ENCODE data around the gene DLGAP5.

Gene DLGAP5, protein sequence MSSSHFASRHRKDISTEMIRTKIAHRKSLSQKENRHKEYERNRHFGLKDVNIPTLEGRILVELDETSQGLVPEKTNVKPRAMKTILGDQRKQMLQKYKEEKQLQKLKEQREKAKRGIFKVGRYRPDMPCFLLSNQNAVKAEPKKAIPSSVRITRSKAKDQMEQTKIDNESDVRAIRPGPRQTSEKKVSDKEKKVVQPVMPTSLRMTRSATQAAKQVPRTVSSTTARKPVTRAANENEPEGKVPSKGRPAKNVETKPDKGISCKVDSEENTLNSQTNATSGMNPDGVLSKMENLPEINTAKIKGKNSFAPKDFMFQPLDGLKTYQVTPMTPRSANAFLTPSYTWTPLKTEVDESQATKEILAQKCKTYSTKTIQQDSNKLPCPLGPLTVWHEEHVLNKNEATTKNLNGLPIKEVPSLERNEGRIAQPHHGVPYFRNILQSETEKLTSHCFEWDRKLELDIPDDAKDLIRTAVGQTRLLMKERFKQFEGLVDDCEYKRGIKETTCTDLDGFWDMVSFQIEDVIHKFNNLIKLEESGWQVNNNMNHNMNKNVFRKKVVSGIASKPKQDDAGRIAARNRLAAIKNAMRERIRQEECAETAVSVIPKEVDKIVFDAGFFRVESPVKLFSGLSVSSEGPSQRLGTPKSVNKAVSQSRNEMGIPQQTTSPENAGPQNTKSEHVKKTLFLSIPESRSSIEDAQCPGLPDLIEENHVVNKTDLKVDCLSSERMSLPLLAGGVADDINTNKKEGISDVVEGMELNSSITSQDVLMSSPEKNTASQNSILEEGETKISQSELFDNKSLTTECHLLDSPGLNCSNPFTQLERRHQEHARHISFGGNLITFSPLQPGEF

DNA sequence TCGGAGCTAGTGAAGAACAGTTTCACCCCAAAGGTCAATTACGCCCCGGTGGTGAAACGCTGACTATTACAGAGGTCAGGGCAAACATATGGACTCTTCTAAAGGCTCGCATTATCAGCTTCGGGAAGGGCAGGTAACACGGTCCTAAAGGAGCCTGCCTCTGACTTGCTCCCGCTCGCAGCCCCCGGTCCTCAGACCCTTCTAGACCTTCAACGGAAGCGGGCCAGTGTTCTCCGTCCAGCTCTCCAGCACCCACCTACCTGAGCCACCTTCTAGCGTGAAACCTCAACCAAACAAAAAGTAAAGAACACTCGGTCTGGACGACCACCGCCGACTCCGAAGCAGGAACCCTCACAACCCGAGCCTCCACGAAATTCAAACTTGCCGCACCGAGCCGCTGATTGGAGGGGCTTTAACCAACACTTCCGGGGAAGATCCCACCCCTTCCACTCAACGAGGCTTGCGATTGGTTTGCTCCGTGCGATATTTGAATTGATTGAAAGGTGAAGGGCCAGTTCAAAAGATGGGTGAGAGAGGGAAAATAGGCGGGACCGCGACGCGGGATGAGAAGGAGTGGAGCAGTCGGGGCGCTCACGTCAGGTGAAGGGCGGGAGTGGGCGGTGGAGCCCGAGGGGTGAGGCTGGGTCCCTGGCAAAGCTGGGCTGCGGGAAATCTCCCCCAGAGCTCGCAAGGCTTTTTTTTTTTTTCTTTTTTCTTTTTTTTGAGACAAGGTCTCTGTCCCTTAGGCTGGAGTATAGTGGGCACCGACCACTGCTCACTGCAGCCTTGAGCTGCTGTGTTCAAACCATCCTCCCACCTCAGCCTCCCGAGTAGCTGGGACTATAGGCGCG is at the start of gene DLGAP5:
TSS of gene DLGAP5 (minus strand) at position 383 of the 851 bp plus-strand sequence. CDS start 2,406 bp downstream, outside the sequence.
- DNase-seq = peak; percentile 93

DNA sequence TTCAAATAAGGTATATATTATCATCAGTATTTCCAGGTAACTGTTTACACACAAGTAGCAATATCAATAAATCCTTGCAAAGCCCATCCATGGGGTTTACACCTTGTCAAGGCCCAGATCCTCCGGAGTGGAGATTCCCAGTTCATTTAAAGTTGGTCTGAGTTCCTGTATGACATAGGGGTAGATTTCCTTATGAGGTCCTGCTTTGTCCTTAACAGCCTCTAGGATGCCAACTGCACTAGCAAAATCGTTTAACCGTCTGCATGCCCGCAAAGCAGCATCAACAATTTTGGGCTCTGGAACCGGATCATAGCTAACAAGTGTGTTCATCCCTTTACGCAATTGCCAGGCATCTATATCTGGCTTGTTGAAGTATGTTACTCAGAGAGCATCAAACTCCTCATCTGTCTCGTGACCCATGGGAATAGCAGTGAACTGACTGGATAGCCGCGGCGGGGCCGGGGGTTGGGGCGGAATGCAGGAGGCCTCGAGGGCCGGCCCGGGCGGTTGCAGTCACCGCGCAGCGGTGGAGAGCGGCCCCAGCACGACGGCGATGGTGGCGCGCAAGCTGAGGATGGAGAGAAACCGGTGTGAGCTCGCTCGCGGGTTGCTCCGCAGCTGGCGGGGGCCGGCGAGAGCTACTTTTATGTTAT is 49.3 kb upstream of the DLGAP5 start:
- DNase-seq = no peak

DNA sequence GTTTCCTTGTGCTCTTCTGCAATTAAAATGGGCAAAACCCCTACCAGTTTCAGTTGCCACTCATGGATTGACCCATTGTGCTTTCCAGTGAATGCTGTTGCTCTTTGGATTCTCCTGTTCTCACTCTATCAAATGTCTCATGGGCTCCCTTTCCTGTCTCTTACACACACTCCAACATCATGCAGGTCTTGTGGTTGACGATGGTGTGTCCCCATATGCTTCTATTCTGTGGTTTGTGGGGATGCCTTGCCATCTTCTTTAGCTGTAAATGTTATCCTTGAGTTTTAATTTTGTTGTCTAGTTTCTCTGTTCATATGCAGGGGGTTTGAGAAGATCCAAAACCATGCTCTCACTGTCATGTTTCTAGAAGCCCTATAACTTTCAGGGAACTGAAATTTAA is 47.9 kb upstream of the DLGAP5 start:
- DNase-seq = no peak

DNA sequence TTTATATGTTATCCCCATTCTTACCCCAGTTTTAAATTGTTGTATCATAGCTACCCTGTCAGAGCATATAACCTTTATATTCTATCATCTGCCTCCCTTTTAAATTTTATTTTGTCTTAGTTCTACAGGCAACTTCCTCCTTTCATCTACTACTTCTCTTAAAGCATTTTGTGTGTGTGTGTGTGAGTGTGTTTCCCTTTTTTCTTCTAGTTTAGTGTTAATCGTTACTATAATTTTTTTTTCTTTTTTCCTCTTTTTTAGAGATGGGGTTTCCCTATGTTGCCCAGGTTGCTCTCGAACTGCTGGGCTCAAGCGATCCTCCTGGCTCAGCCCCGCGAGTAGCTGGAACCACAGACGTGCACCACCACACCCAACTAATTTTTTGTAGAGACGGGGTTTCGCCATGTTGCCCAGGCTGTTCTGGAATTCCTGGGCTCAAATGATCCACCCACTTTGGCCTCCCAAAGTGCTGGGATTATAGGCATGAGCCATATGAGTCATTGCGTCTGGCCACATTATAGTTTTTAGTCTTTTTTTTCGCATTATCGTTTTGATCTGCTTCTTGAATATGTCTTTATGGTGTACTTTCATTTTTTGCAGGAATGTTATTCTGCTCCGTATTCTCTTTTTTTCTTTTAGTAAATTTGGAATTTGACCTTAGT is 46.8 kb upstream of the DLGAP5 start:
- no peak for DNase-seq

DNA sequence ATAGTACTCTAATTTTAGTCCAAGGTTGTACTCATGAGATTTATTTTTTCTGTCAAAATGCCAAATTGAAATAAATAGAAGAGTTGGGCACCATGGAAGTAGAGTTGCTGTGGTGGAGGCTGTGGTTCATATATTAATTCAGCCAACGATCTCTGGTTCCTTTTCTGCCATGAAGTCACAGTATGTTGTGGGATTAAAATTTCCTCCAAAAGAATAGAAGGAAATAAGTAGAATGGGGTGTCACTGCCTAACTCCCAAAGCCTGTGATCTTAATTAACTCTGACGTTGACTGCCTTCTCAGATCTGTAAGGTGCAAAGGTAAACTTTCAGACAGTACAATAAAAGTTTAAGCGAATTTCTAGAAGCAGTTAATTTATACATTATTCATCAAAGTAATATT is 42.2 kb upstream of the DLGAP5 start:
- no peak for DNase-seq

DNA sequence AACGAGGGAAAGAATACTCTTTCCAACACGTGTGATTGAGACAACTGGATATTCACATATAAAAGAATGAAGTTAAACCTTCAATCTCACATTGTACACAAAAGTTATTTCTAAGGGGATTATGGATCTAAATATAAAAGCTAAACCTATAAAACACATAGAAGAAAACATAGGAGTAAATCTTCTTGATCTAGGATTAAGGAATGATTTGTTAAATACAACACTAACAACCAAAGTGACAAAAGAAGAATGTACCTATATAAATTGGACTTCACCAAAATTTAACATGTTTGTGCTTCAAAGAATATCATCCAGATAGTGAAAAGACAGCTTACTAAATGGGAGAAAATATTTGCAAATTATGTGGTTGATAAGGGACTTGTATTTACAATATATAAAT is 36.9 kb upstream of the DLGAP5 start:
- DNase-seq = no peak

DNA sequence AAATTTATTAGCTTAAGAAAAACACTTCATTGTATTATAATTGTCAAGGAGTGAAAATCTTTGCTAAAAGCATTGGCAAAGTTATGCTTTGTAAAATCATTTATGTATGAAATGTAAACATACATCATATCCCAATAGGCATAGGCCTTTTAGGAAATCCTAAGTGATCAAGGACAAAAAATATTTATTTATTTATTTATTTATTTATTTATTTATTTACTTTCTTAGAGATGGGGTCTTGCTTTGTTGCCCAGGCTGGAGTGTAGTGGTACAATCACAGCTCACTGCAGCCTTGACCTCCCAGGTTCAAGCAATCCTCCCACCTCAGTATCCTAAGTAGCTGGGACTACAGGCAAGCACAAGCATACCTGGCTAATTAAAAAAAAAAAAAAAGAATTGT is 32.0 kb upstream of the DLGAP5 start:
- no peak for DNase-seq

DNA sequence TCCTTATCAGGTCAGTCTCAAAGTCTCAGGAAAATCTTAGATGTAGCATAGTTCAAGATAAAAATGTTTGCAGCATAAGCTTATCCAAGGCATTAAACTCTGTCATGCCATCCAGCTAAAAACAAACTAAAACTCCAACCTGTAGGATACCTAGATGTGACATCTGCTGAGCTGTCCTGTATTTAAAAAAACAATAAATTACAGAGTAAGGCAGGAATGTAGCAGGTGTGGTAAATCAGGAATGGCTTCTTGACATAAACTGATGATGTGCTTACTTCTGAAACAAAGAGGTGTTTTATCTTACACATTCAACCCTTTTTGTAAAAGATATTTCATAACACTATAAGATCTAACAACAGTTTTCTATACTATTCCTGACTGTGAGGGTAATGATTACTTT is 30.6 kb upstream of the DLGAP5 start:
- DNase-seq = no peak

DNA sequence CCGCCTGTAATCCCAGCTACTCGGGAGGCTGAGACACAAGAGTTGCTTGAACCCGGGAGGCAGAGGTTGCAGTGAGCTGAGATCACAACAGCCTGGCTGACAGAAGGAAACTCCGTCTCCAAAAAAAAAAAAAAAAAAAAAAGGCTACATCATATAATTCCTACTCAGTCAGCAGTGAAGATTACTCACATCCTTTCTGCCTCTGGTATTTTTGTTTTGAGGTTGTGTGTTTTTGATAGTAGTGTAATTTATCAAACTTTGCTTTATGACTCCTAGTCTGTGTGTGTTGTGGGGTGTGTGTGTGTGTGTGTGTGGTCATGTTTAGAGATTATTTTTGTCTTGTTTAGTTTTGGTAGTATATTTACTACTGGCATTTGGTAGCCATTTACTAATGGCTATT is 29.8 kb upstream of the DLGAP5 start:
- DNase-seq = no peak

DNA sequence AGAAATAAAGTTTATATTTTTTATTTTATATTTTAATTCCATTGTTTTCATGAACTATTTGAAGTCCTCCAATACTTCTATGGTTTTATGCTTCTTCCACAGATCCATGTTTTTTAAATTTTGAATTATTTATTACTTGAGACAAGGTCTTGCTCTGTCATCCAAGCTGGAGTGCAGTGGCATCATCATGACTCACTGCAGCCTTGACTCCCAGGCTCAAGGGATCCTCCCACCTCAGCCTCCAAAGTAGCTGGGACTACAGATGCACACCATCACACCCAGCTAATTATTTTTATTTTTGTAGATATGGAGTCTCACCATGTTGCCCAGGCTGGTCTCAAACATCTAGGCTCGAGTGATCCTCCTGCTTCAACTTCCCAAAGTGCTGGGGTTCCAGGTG is 28.8 kb upstream of the DLGAP5 start:
- no peak for DNase-seq

DNA sequence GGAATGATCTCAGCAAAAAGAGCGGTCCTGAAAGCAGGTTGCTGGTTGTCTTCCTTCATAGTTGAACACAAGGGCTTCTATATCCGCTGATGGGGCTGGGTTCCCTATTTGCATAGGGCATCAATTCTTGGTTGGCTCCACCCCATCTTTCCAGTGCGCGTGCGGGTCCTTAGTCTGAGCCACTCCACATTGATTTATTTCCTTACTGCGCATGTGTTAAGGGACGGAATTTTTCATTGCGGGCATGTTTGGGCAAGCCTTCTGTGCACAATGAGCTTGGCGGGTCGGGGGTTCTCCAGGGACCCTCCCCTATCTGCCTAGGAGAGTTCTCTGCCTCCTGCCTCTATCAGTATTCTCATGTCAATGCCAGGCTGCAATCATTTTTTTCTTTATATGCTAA is 21.2 kb upstream of the DLGAP5 start:
- no peak for DNase-seq

DNA sequence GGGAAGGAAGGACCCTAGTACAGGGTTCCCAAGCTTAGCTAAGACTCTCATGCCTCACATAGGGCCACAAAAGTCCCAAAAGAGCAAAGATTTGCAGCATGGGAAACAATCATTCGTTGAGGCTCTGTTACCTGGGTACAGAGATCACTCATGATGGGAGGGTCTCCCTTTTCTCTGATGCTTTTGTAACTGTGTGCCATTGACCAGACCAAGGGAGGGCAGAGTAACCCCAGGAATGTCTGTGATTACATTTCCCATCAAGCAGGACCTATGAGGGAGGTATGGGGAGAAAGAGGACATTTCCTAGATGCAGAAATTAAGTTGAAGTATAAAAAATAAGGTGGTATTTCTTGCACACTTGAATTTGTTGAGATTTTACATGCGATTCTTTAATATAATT is 16.4 kb upstream of the DLGAP5 start:
- DNase-seq = no peak

DNA sequence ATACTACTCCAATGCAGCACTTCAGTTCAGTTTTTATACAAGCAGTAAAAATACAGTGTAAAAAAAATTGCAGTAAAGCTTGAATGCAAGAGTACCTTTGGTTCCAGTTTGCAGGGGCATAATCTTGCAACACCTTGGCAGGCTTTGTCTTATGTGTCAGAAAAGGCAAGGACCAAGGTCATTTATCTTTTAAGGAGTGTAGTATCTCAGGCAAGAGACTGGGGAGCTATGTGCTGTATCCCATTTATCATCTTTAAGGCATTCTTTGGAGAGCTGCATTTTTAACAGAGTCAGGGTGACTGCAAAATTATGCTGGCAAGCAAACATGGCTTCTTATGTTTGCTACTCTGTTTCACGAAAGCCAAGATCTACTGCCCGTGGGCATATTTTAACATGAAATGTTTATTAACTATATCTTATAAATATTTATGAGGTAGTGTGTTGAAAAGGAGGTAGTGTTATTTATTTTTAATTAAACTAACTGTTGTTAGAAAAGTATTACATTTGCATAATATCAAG is 14.8 kb upstream of the DLGAP5 start:
- no peak for DNase-seq

DNA sequence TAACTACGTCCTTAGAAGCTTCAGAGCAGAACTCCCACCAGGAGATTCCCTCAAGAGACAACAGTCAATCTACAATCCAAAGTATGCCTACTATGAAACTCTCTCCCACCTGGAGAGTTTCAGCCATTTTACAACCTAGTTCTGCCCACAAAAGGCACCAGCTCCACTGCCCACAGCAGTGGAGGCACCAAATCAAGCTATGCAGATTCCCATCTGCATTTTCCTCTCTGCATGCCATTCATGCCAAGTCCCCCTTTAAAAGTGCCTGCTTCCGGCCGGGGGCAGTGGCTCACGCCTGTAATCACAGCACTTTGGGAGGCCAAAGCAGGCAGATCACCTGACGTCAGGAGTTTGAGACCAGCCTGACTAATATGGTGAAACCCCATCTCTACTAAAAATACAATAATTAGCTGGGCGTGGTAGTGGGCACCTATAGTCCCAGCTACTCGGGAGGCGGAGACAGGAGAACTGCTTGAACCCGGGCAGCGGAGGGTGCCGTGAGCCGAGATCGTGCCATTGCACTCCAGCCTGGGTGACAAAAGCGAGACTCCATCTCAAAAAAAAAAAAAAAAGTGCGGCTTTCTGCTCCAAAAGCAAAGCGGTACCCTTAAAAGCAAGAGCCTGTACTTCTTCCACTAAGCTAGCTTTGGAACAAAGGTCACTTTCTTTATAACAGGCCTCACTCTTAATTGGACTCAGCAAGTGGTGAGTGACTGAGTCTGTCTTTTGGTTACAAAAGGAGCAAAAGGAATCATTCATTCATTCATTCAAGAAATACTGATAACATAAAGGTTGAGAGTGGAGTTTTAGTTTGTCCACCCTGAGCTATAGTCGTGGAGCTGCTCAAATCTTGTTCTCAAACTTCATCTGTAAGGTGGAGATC is 10.1 kb upstream of the DLGAP5 start:
- DNase-seq = no peak

DNA sequence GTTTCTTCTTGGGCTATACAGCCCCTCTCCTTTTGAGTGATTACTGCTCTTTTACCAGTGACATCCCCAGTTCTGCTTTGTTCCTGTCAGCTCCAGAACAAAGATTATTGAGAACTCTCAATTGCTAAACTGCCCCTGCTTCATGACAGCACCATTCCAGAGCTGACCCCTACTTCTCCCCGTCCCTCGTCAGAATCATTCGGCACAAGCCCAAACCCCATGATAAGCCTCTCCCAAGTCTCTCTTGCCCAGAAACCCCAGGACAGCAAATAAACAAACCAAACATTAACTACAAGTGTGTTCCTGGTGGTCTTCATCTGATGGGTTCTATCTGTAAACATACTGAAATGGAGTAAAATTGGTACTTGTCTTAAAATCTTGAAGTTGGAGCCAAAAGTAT is 9.3 kb upstream of the DLGAP5 start:
- no peak for DNase-seq

DNA sequence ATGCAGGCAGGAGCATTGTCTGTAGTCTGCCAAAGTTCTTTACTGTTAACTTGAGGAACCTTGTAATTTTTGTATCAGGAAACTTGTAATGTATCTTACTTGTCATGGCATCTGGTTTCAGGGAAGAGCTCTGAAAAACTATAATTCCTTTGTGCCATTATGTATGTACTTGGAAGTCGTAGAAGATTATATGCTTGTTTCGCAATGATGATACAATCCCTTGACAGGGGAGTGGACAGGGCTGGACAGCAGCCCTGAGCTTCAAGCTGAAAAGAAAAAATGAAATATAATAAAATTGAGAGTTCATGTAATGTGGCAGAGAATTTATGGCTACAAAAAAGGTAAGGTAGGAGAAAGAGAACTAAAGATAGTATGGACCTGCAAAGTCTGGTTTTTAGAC is 7.4 kb upstream of the DLGAP5 start:
- DNase-seq = no peak

DNA sequence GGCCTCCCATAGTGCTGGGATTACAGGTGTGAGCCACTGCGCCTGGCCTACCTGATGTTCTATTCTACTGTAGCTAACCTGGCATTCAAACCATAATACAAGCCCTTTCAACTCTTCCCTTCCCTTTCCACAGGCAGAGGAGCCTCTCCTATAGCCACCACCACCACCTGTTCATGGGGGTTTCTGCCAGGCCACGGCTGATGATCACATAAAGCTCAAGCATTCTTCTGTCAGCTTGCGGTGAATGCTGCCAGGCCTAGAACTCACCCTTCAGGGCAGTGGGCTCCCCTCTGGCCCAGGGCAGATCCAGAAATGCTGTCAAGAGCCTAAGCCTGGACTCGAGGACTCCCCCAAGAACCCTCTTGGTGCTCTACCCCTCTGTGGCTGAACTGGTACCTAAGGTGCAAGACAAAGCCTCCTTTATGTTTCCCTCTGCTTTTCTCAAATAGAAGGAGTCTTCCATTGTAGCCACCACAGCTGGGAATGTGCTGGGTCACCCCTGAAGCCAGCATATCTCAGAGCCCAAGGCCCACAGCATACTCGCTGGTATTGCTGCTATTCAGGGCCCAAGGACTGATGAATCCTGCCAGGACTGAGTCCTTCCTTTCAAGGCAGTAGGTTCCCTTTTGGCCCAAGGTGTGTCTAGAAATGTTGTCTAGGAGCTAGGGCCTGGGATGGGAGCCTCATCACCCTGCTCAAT is 3.4 kb upstream of the DLGAP5 start:
- no peak for DNase-seq

DNA sequence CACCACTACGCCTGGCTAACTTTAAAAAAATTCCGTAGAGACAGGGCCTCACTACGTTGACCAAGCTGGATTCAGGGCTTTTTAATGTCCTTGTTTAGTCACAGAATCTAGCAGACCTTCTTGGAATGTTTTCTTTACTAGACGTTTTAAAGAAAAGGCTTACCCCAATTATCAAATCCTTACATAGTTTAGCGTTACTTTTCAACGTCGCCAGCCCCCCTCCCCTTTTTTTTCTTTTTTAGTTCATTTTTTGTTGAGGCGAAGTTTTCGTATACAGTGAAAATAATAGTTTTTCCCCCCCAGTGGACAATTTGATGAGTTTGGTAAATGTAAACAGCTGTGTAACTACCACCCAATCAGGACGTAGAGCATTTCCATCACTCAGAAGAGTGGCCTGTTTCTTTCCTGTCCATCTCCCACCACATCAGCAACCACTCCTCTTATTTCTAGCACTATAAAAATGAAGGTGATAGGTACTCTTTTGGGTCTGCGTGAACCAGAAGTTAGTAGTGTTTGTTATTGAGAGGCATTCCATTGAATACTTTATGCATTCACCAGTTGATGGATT is 753 bp upstream of the DLGAP5 start:
- no peak for DNase-seq

DNA sequence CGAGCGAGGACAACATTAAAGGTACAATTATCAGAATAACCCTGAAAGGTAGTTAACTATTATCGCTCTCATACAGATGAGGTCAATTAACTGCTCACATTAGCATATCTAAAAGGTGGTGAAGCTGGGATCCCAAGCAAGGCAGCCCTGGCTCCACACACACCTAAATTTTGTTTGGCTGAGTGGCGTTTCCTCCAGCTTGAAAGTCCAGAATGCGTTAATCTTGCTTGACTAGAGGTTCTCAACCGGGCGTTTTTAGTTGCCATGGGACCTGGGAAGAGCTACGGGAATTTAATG is 531 bp downstream of the DLGAP5 start:
- no peak for DNase-seq

DNA sequence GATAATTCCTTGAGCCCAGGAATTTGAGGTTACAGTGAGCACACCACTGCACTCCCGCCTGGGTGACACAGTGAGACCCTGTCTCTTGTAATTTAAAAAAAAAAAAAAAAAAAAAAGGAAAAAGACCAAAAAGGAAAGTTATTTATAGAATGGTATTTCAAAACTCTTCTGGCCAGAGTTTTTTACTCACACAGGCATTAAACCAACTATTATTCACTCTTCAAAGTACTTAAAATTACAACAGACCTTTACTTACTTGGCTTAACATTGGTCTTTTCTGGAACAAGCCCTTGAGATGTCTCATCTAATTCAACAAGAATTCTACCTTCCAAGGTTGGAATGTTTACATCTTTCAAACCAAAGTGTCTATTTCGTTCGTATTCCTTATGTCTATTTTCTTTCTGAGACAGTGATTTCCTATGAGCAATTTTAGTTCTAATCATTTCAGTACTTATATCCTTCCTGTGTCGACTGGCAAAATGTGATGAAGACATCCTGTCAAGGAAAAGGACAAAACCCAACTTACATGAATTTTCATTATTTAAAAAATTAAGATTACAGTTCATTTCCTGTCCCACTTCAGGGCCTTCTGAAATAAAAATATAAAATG is 2.6 kb downstream of the DLGAP5 start:
- no peak for DNase-seq
